GM23248 (cell line): ENCODE data around the gene GLRX.

Experiments
- EZH2 ChIP-seq: fragments of 200-600 bp; sonication (generic); IDR thresholded peaks from 2 replicates; pipeline ENCODE4 v1.6.1; 2018; ENCODE audit warnings: antibody characterized with exemption, mild to moderate bottlenecking; ENCODE audit not compliant: insufficient read depth, poor library complexity, severe bottlenecking
- EZH2phosphoT487 ChIP-seq: fragments of 200-600 bp; sonication (generic); IDR thresholded peaks from 2 replicates; pipeline ENCODE4 v1.6.1; 2018; ENCODE audit warnings: antibody characterized with exemption, moderate library complexity, mild to moderate bottlenecking, low read depth; ENCODE audit not compliant: insufficient read depth

GRCh38 chr5:95868136-95868535, 45.6 kb upstream of the GLRX start:
- TF ChIP-seq EZH2 (no peak), EZH2phosphoT487 (no peak)
